Activated CD8-positive, alpha-beta memory T cell treated with anti-CD3 and anti-CD28 coated beads, Interleukin-2, amount 50 U/mL, for 4 hours (primary cell): ENCODE data around the gene ZRANB3.
"Not testable (repeated sequence)": the region's sequence is repeated elsewhere in the genome, so short reads cannot be mapped to it uniquely, and the experiment has no call there.

Experiments used
- DNase-seq: peaks from one replicate; pipeline ENCODE4 v3.0.0-alpha.2; 2020

The ZRANB3 gene

DNA sequence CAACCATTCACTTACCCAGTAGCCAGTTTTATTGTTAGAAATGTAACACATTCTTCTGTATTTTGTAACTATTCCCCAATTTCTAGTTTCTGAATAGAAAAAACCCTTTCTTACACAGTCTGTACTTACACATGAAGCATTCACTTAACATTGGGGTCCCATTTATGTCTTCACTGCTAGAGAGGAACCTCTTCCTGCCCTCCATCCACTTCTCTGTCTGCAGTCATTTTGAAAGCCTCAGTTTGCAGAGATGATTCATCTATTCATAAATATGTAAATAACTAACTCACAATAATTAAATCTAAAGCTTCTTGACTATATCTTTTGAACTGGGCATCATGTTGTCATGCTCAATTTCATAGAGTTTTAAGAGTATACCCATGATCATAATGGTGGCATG is 55.9 kb downstream of the ZRANB3 start:
- no peak for DNase-seq

GRCh38 chr2:135473567-135473966 is 57.5 kb downstream of the ZRANB3 start:
- peak; percentile 18 for DNase-seq

DNA sequence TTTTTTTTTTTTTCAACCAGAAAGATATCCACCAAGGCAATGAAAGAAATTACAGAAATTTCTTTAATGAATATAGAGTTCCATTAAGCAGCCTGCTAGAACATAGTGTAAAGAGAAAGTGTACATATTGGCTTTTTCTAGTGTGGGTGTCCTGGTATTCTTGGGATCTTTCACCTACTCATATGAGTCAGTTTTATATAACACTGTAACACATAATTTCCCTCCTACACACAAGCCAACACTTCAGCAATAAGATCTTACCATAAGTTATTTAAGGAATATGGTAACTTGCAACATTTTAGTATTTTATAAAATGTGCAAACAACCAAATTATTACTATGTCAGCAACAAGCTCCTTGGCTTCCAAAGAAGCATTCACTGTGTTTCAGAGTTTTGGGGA is 59.9 kb downstream of the ZRANB3 start:
- no peak for DNase-seq

- DNase-seq = no peak
Measured at GRCh38 chr2:135457279-135457678, 73.7 kb downstream of the ZRANB3 start.

GRCh38 chr2:135456835-135457234 is 74.2 kb downstream of the ZRANB3 start:
- no peak for DNase-seq

DNA sequence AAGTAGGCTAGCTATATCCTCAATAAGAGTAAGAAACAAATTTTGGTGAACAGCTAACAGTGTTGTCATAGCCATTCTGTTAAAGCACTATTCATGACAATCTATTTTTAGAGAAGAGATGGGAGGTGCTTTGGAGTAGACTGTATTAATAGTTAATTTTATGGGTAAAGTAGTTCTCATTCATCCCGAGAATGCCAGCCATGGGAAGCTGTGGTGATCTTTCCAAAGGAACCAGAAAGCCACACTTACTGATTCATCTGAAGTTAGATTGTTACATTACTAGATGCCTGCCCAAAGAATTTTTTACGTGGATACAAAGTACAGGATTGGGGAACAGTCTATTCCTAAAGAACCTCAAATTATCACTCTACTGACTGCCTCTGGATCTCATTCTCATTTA is 74.6 kb downstream of the ZRANB3 start:
- DNase-seq = no peak

DNA sequence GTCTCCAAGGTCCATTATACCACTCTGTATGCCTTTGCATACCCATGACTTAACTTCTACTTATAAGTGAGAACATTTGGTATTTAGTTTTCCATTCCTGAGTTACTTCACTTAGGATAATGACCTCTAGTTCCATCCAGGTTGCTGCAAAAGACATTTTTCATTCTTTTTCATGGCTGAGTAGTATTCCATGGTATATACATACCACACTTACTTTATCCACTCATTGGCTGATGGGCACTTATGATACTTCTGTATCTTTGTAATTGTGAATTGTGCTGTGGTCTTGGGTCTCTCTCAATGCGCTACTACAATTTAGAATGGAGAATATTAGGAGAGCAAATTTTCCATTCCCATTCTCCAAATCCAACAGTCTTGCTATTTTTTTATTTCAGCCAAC is 76.4 kb downstream of the ZRANB3 start:
- DNase-seq = no peak

GRCh38 chr2:135453027-135453426 is 78.0 kb downstream of the ZRANB3 start:
- DNase-seq = not testable (repeated sequence)

- DNase-seq = no peak
Measured at GRCh38 chr2:135451966-135452365, 79.1 kb downstream of the ZRANB3 start.

DNA sequence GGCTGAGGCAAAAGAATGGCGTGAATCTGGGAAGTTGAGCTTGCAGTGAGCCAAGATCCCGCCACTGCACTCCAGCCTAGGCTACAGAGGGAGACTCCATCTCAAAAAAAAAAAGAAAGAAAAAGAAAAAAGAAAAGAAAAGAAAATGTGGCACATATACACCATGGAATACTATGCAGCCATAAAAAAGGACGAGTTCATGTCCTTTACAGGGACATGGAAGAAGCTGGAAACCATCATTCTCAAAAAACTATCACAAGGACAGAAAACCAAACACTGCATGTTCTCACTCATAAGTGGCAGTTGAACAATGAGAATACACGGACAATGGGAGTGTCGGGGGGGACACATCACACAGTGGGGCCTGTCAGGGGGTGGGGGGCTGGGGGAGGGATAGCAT is 88.0 kb downstream of the ZRANB3 start:
- not testable (repeated sequence) for DNase-seq

GRCh38 chr2:135435155-135435554 is 95.9 kb downstream of the ZRANB3 start:
- not testable (repeated sequence) for DNase-seq

GRCh38 chr2:135424849-135425248 is 106.2 kb downstream of the ZRANB3 start:
- no peak for DNase-seq

- DNase-seq = no peak
Measured at GRCh38 chr2:135422898-135423297, 108.1 kb downstream of the ZRANB3 start.

- DNase-seq = no peak
Measured at GRCh38 chr2:135411646-135412045, 119.4 kb downstream of the ZRANB3 start.

GRCh38 chr2:135409436-135409835 is 121.6 kb downstream of the ZRANB3 start:
- no peak for DNase-seq

GRCh38 chr2:135396259-135396658 is 134.8 kb downstream of the ZRANB3 start:
- DNase-seq = not testable (repeated sequence)

DNA sequence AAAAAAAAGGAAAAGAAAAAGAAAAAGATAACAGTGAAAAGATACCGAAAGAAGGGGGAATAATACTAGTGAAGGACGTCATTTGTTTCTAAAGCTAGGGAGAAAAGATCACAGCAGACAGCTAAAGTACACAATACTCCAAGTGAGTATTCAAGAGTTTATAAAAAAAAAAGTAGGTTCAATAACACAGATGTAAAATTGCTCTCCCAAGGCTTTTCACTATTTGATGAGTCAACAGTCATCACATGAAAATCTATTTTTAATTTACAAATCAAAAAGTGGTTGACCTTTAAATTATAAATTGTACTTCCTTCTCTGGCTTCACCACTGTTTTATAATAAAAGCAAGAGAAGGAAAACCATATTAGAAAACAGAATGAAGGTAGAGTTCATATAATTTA is 144.0 kb downstream of the ZRANB3 start:
- no peak for DNase-seq

DNA sequence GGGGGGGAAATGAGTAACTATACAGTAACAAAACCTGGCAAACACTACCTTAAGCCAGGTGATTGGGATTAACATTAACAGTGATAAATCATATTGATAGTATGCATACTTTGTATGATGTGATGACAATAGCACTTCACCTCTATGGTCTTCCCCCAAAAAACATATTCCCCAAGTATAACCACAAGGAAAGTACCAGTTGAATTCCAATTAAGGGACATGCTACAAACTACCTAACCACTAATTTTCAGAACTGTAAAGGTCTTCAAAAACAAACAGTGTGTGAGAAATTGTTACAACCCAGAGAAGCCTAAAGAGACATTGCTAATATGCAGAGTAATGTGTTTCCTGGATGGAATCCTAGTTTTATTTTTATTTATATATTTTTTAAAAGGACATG is 152.4 kb downstream of the ZRANB3 start:
- no peak for DNase-seq

DNA sequence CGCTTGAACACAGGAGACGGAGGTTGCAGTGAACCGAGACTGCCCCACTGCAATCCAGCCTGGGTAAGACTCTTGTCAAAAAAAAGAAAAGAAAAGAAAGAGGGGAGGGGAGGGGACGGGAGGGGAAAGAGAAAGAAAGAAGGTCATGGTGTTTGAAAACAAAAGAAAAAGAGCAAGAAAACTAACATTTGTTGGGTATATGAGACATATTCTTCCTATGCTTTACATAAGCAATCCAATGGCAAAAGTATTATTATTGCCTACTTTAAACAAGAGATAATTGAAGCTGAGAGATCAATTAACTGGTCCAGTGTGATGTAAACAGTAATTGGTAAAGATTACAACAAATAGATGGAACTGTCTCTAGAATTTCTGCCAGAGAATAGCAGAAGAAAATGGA is 157.3 kb downstream of the ZRANB3 start:
- DNase-seq = no peak

DNA sequence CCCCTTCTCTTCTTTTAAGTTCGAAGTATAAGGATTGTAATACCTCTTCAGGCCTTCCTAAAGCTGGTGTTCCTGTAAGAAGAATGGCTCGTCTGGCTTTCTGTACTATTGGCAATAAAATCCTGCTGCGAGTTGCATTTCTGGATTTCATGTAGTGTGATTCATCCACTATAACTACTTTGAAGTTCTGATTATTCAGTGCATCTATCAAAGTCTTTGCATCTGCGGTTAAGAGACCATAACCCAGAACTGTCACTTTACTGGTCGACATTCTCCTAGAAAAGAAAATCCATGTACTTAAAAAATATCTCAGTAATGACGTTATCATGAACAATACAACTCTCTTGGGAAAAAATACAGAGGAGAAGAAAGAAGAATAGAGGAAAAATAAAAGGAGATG is 181.1 kb downstream of the ZRANB3 start:
- no peak for DNase-seq

DNA sequence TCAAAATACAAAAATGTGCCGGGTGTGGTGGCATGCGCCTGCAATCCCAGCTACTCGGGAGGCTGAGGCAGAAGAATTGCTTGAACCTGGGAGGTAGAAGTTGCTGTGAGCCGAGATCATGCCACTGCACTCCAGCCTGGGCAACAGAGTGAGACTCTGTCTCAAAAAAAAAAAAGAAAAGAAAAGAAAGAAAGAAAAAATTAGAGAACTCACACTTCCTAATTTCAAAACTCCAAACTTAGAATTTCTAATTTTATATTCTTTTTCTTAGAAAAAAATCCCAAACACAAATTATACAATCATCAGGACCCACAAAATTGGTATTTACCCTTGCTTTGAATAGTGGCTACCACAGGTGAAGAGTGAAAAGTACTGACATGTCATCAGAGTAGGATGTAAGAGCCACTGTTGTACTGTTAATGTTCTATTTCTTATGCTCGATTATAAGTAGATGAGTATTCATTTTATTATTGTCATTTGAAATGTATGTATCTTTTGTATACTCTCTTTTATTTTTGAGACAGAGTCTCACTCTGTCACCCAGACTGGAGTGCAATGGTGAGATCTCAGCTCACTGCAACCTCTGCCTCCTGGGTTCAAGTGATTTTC is 182.8 kb downstream of the ZRANB3 start:
- DNase-seq = not testable (repeated sequence)

DNA sequence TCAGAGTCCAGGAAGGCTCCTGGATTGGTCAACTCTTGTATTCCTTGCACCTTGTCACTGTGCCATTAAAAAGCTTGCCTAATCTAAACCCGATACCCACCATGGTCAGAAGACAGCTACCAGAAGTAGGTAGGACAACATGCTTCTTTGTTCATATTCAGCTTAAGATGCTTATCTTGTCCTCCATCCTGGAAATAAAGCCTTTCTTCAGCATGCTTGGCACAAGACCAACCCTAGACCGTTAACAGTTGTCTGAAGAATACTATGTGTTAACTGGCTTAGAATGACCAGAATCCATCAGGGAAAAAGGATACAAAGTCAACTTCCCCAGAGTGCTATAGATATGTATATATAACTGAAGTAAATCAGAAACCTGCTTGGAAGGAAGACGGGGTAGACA is 193.9 kb downstream of the ZRANB3 start:
- no peak for DNase-seq

DNA sequence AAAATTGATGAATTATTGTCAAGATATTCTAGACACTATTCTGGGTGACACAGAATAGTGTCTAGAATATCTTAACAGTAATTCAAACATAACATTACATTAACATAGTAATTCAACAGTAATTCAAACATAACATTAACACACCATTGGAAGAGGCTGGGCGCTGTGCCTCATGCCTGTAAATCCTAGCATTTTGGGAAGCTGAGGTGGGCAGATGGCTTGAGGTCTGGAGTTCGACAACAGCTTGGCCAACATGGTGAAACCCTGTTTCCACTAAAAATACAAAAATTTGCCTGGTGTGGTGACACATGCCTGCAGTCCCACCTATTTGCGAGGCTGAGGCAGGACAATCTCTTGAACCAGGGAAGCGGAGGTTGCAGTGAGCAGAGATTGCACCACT is 195.8 kb downstream of the ZRANB3 start:
- DNase-seq = no peak

DNA sequence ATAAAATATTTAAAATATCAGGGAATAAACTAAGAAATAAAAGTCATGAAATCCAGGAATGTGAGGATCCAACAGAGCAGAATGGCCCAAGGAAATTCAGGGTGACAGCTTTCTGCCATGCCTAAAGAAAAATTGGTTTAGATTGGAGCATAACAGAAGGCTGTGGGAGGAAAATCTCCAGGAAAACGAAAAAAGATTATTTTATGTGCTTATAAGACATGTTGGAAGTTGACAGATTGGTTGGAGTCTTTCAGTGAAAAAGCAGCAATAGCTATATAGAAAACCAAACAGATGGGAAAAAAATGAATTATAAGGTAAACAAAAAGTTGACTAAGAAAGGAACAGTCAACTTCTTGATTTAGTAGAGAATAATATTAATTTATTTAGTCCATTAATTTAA is 203.9 kb downstream of the ZRANB3 start:
- no peak for DNase-seq

DNA sequence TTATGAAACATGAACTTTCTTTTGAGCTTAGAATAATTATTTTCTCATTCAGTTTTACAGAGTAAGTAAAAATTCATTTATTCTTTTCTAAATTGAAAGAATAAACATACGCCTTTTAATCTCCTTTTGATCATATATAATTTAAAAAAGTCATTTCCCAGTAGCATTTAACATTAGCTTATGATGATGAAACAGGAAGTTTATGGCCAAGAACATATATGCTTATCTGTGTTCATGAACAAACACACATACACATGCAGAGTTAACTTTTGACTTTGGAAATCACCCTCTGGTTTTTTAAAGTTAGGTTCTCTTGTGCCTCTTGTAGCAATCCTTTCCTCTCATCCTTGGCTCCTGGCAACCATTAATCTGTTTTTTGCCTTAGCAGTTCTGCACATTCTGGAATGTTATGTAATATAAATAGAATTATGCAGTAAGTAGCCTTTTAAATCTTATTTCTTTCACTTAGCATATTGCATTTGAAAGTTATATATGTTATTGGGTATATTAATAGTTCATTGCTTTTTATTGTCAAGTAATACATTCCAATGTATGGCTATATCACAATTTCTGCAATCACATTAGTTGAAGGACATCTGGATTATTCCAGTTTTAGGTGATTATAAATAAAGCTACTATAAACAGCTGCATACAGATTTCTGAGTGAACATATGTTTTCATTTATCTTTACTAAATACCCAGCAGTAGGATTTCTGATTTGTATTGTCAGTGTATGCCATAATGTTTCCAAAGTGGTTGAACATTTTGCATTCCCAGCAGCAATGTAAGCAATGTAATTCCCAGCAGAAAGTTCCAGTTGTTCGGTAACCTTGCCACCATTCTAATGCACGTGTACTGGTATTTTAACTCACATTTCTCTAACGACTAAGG is 210.3 kb downstream of the ZRANB3 start:
- no peak for DNase-seq
